ENCODE data around the gene TSC1. TPM values are rescaled to one million over a fixed set of nuclear protein-coding genes. Genes with fewer than 3 reads are reported as not detected.

Gene TSC1
- total and polyA plus RNA-seq, 10 of the 15 experiments (the other 5 are each of a cell fraction or from before 2014, with no cell fraction given), result 4.0 to 48.0 (median 14.9) TPM

DNA sequence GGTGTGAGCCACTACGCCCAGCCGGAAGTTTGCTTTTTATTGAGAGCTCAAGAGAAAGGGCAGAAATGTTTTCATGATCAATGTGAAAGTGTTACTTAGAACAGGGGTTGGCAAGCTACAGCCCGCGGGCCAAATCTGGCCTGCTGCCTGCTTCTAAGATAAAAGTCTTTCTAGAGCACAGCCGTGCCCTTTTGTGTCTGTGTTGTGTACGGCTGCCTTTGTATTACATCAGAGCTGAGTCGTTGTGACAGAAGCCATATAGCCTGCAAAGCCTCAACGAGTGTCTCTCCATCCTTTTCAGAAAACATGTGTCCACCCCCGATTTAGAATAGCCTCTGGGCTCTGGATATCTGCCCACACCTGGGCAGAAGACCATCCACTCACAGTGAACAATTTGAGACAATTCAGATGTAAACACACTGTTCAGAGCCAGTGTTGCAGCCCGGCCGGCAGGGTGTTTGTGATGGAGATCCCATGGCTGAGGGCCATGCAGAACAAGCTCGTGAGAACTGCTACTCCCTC lies 95.2 kb downstream of the TSC1 start:
- in situ Hi-C loops (cut with MboI), result no loop called here
- H2AFZ ChIP-seq (ENCODE audit: control insufficient read depth, low read depth, low read length), result no peak overlapping the region; the same call in 1 of the 2 replicates
- WGBS (ENCODE audit: insufficient coverage, insufficient replicate concordance, low lambda C conversion rate, missing lambda C conversion rate), result 64% methylated on average over 12 of the region's 12 CpGs
- ATAC-seq (no peak), DNase-seq (ENCODE audit: low read depth, low spot score) (no peak), FAIRE-seq (no peak)
- RAD21 ChIA-PET (ENCODE audit: unreplicated experiment), result interaction anchor here (0.7 to 1.8 kb wide), 2 partner anchors 51 to 53 kb away, joined by 3 to 7 read pairs; no protein-coding TSS in a partner anchor
- SMC1A ChIA-PET (ENCODE audit: uncharacterized antibody, unreplicated experiment), result interaction anchor here (1.0 to 1.2 kb wide), 3 partner anchors 23 to 53 kb away, joined by 3 to 9 read pairs (median 7); no protein-coding TSS in a partner anchor
- H3K27ac ChIP-seq (ENCODE audit: control insufficient read depth, insufficient read depth), result no peak overlapping the region
- H3K9ac ChIP-seq (ENCODE audit: control insufficient read depth, insufficient read depth, low read length), result no peak overlapping the region
- no peaks in the 10 kb centered on the region for H3K79me2 ChIP-seq (ENCODE audit: control insufficient read depth, insufficient read depth, low read length)
- H3K36me3 ChIP-seq (ENCODE audit: control insufficient read depth in 2 of 2, insufficient read depth in 2 of 2, low read length in 1 of 2), result no peaks in the 10 kb centered on the region
- no peaks in the 10 kb centered on the region for H3K4me1 ChIP-seq (ENCODE audit: control insufficient read depth, insufficient read depth, low read length)
- H3K27me3 ChIP-seq (replicated peaks in 1 of 2; ENCODE audit: control insufficient read depth in 2 of 2, insufficient read depth in 2 of 2, low read length in 1 of 2), result no peaks in the 10 kb centered on the region; a peak in 1 of 4 replicates
- POLR2A ChIA-PET, result interaction anchor here (0.9 kb wide), 1 partner anchor 53 kb away, joined by 3 read pairs; no protein-coding TSS in a partner anchor
- no peak overlapping the region for H3K4me3 ChIP-seq
- intact Hi-C loops (cut with micrococcal nuclease; ENCODE audit: unreplicated experiment), result no loop called here
- H3K9me3 ChIP-seq (replicated peaks; ENCODE audit: control insufficient read depth, insufficient read depth, low read length), result no peaks in the 10 kb centered on the region
- no TSS peak for BruUV-seq (replicated peaks)
- CTCF ChIA-PET, result interaction anchor here (0.6 to 1.3 kb wide), 13 partner anchors 10 to 203 kb away, joined by 3 to 29 read pairs (median 3); no protein-coding TSS in a partner anchor
- H4K20me1 ChIP-seq (ENCODE audit: control insufficient read depth, insufficient read depth), result no peaks in the 10 kb centered on the region
- no peak overlapping the region for H3K4me2 ChIP-seq (ENCODE audit: control insufficient read depth, insufficient read depth)
- TF ChIP-seq CBFB (IDR thresholded peaks at IDR 0.05; ENCODE audit: low read depth) (no peak), ZNF217 (IDR thresholded peaks at IDR 0.05) (no peak), SREBF2 (IDR thresholded peaks at IDR 0.05; ENCODE audit: low read length) (no peak), RAD21 (IDR thresholded peaks at IDR 0.05; ENCODE audit: insufficient read depth, low read depth, low read length) (no peak), SUZ12 (IDR thresholded peaks at IDR 0.05; ENCODE audit: unreplicated experiment) (no peak), CHD4 (IDR thresholded peaks at IDR 0.05) (no peak), NFIC (IDR thresholded peaks at IDR 0.05; ENCODE audit: low read depth, low read length) (no peak)
- TF ChIP-seq, protein P1, sequence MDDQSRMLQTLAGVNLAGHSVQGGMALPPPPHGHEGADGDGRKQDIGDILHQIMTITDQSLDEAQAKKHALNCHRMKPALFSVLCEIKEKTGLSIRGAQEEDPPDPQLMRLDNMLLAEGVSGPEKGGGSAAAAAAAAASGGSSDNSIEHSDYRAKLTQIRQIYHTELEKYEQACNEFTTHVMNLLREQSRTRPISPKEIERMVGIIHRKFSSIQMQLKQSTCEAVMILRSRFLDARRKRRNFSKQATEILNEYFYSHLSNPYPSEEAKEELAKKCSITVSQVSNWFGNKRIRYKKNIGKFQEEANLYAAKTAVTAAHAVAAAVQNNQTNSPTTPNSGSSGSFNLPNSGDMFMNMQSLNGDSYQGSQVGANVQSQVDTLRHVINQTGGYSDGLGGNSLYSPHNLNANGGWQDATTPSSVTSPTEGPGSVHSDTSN (IDR thresholded peaks at IDR 0.05; ENCODE audit: insufficient replicate concordance, low read depth, low read length), result no peak
- TF ChIP-seq, protein P2, sequence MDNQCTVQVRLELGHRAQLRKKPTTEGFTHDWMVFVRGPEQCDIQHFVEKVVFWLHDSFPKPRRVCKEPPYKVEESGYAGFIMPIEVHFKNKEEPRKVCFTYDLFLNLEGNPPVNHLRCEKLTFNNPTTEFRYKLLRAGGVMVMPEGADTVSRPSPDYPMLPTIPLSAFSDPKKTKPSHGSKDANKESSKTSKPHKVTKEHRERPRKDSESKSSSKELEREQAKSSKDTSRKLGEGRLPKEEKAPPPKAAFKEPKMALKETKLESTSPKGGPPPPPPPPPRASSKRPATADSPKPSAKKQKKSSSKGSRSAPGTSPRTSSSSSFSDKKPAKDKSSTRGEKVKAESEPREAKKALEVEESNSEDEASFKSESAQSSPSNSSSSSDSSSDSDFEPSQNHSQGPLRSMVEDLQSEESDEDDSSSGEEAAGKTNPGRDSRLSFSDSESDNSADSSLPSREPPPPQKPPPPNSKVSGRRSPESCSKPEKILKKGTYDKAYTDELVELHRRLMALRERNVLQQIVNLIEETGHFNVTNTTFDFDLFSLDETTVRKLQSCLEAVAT (IDR thresholded peaks at IDR 0.05), result no peak
